IMR-90 (cell line): ENCODE measurements around the gene RBMS3. TPM values are rescaled to one million over a fixed set of nuclear protein-coding genes. Genes with fewer than 3 reads are reported as not detected.

ENCODE experiments used
- ATAC-seq: fragments of 200-7000 bp; cut with Tn5 transposase; 2 replicates; pipeline ENCODE4 v1.9.1; 2020; ENCODE audit warnings: low read depth, mild to moderate bottlenecking, moderate library complexity
- BruUV-seq: library from RNA; stranded (reverse); fragments of 400-500 nt; replicated peaks from 2 replicates; lab custom pipeline; 2021; lab: Mats Ljungman, UMichigan
- CTCF ChIA-PET: fragments of 300-600 bp; formaldehyde crosslinking; extraction: SDS; loops from one replicate; lab custom pipeline; 2021; ENCODE audit warnings: antibody characterized with exemption; lab: Yijun Ruan, JAX
- POLR2A ChIA-PET: fragments of 300-600 bp; sonication (Branson Sonifier 250); formaldehyde crosslinking; loops from one replicate; lab custom pipeline; 2022; ENCODE audit warnings: antibody characterized with exemption; ENCODE audit not compliant: unreplicated experiment; lab: Charles Lee
- DNase-seq: peaks from one replicate; pipeline ENCODE4 v3.0.0; 2013
- H2AFZ ChIP-seq: replicated peaks from 2 replicates; pipeline ENCODE3; 2013; ENCODE audit warnings: low read length, mild to moderate bottlenecking; ENCODE audit not compliant: poor library complexity
- H2AK5ac ChIP-seq: 2 replicates; pipeline ENCODE4 v1.6.1; 2013; ENCODE audit warnings: low read depth, low read length, inconsistent platforms
- H2AK9ac ChIP-seq: replicated peaks from 2 replicates; pipeline ENCODE3; 2013; ENCODE audit warnings: mild to moderate bottlenecking, low read depth, low read length, moderate library complexity; ENCODE audit not compliant: poor library complexity
- H2BK120ac ChIP-seq: 2 replicates; pipeline ENCODE4 v1.6.1; 2013; ENCODE audit warnings: low read depth, low read length, inconsistent platforms
- H2BK15ac ChIP-seq: 3 replicates; pipeline ENCODE4 v1.6.1; 2013; ENCODE audit warnings: low read depth, low read length, inconsistent platforms
- H2BK20ac ChIP-seq: 2 replicates; pipeline ENCODE4 v1.6.1; 2013; ENCODE audit warnings: low read depth, mild to moderate bottlenecking, inconsistent platforms, low read length, moderate library complexity
- H2BK5ac ChIP-seq: 2 replicates; pipeline ENCODE4 v1.6.1; 2013; ENCODE audit warnings: mild to moderate bottlenecking, low read depth, low read length, inconsistent platforms; ENCODE audit not compliant: poor library complexity, severe bottlenecking
- H3K14ac ChIP-seq: replicated peaks from 2 replicates; pipeline ENCODE4 v1.6.1; 2013; ENCODE audit warnings: low read depth, low read length, inconsistent platforms
- H3K18ac ChIP-seq: 2 replicates; pipeline ENCODE4 v1.6.1; 2013; ENCODE audit warnings: low read depth, low read length, control low read depth
- H3K23ac ChIP-seq: 2 replicates; pipeline ENCODE4 v1.6.1; 2013; ENCODE audit warnings: low read depth, low read length, inconsistent platforms
- H3K27ac ChIP-seq: 2 replicates; pipeline ENCODE4 v1.5.1; 2013; ENCODE audit warnings: mild to moderate bottlenecking, control low read depth, low read length; ENCODE audit not compliant: insufficient read depth
- H3K27me3 ChIP-seq: 2 replicates; pipeline ENCODE4 v1.6.1; 2013; ENCODE audit warnings: low read length; ENCODE audit not compliant: control insufficient read depth, insufficient read depth
- H3K36me3 ChIP-seq: 2 replicates; pipeline ENCODE4 v1.6.1; 2013; ENCODE audit warnings: low read length, mixed read lengths; ENCODE audit not compliant: control insufficient read depth, insufficient read depth
- H3K4ac ChIP-seq: 2 replicates; pipeline ENCODE4 v1.6.1; 2013; ENCODE audit warnings: low read depth, low read length, inconsistent platforms
- H3K4me1 ChIP-seq: 2 replicates; pipeline ENCODE4 v1.6.1; 2013; ENCODE audit warnings: low read length, mixed read lengths; ENCODE audit not compliant: control insufficient read depth, insufficient read depth
- H3K4me2 ChIP-seq: 2 replicates; pipeline ENCODE4 v1.6.1; 2013; ENCODE audit warnings: low read depth, mild to moderate bottlenecking, control low read depth, low read length, moderate library complexity
- H3K4me3 ChIP-seq: 2 replicates; pipeline ENCODE4 v1.5.1; 2013; ENCODE audit warnings: low read depth, mild to moderate bottlenecking, control low read depth, low read length, moderate library complexity; ENCODE audit not compliant: insufficient read depth
- H3K56ac ChIP-seq: 2 replicates; pipeline ENCODE4 v1.6.1; 2013; ENCODE audit warnings: low read length, inconsistent platforms; ENCODE audit not compliant: insufficient read depth; ENCODE audit errors: extremely low read depth
- H3K79me1 ChIP-seq, 2 experiments: 2 replicates each; pipeline ENCODE4 v1.6.1; 2013; ENCODE audit warnings: low read length in 2 of 2, inconsistent platforms in 1 of 2, low read depth in 1 of 2
- H3K9ac ChIP-seq: 2 replicates; pipeline ENCODE4 v1.6.1; 2013; ENCODE audit warnings: low read depth, low read length, control low read depth
- H3K9me1 ChIP-seq: 2 replicates; pipeline ENCODE4 v1.6.1; 2013; ENCODE audit warnings: low read length, inconsistent platforms; ENCODE audit not compliant: insufficient read depth
- H3K9me3 ChIP-seq: 2 replicates; pipeline ENCODE4 v1.6.1; 2013; ENCODE audit warnings: low read length; ENCODE audit not compliant: control insufficient read depth, insufficient read depth
- H4K20me1 ChIP-seq: 2 replicates; pipeline ENCODE4 v1.6.1; 2013; ENCODE audit warnings: low read length, inconsistent platforms; ENCODE audit not compliant: insufficient read depth
- H4K5ac ChIP-seq: 2 replicates; pipeline ENCODE4 v1.6.1; 2013; ENCODE audit warnings: mild to moderate bottlenecking, low read depth, low read length, control low read depth
- H4K8ac ChIP-seq, 2 experiments: 2 replicates each; pipeline ENCODE4 v1.6.1; 2013; ENCODE audit warnings: low read depth in 2 of 2, low read length in 2 of 2, control low read depth in 1 of 2, inconsistent platforms in 1 of 2
- H4K91ac ChIP-seq: 2 replicates; pipeline ENCODE4 v1.6.1; 2013; ENCODE audit warnings: low read depth, low read length, inconsistent platforms; ENCODE audit not compliant: insufficient read depth
- NFE2L2 ChIP-seq: fragments of 150-350 bp; IDR thresholded peaks from 2 replicates; pipeline ENCODE4 v1.6.1; 2016; ENCODE audit warnings: low read depth, mild to moderate bottlenecking, low read length
- WGBS, 2 experiments: methylation state at CpG; one replicate each; pipeline versions ENCODE4 v1.1.5 to v1.1.7; 2013; ENCODE audit warnings: missing lambda C conversion rate in 2 of 2; ENCODE audit not compliant: insufficient read length in 1 of 2; ENCODE audit errors: extremely low coverage in 2 of 2; 5-methylcytosine and 5-hydroxymethylcytosine counted together
- dilution Hi-C: fragments of 300-500 bp; cut with HindIII; formaldehyde crosslinking; loops from one replicate; pipeline ENCODE4 v1.14.3; 2018; ENCODE audit warnings: low sequenced_read_pairs; ENCODE audit not compliant: unreplicated experiment
- in situ Hi-C: fragments of 300-500 bp; cut with MboI; formaldehyde crosslinking; loops from 3 replicates; pipeline ENCODE4 v1.14.3; 2019; ENCODE audit warnings: low sequenced_read_pairs, inconsistent platforms, mixed read lengths
- intact Hi-C: fragments of 100-400 bp; cut with micrococcal nuclease; formaldehyde crosslinking; loops from 2 replicates; pipeline ENCODE4 v1.10.0; 2022
- polyA plus RNA-seq, 3 experiments: library from polyadenylated mRNA; depleted of rRNA; stranded (reverse); fragments of >200 nt; gene quantifications; 2 replicates each; pipeline ENCODE4 v1.2.3, GENCODE V29; 2012; ENCODE audit warnings: low replicate concordance in 1 of 3
- total RNA-seq: library from RNA; depleted of rRNA; stranded (reverse); fragments of >200 nt; gene quantifications from 2 replicates; pipeline ENCODE4 v1.2.3, GENCODE V29; 2012

The RBMS3 gene
- total and polyA plus RNA-seq, 2 of the 4 experiments (the other 2 are of a cell fraction) = 15.2 to 127 TPM

DNA sequence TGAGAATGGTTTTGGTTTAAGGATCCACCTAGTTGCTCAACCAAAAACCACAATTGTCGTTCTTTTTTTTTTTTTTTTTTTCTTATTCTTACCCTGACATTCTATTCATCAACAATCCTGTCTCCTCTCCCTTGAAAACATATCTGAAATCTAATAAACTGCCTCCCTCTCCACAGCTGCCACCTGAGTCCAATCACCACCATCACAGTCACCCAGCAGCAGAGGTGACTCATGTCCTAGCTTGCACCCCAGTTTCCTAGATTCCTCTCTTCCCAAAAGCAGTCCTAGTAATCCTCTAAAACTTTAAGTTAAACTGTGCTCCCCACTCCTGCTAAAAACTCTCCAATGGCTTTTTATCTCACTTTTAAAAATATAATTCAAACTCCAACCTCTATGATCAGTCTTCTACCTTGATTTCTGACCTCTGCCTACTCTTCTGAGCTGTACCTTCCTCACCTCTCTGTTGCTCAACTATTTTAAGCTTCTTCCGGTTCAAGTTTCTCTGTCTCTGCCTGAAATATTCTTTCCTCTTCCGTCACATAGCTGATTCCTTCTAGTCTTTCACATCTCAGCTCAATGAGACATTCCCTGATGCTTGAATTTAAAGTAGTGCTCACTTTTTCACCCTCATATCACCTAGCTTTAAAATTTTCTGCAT is 33.7 kb upstream of the RBMS3 start:
- H3K56ac ChIP-seq = no peak overlapping the region
- no peak overlapping the region for H2BK120ac ChIP-seq
- H3K79me1 ChIP-seq = no peaks in the 10 kb centered on the region
- H3K9me3 ChIP-seq = no peaks in the 10 kb centered on the region
- H3K27ac ChIP-seq = no peak overlapping the region
- H2BK5ac ChIP-seq = no peak overlapping the region
- BruUV-seq = no TSS peak
- H2AFZ ChIP-seq = no peak overlapping the region
- no peak overlapping the region for H2BK15ac ChIP-seq
- no peak overlapping the region for H3K18ac ChIP-seq
- no peak overlapping the region for H3K9ac ChIP-seq
- no peak overlapping the region for H3K4ac ChIP-seq
- H2BK20ac ChIP-seq = no peak overlapping the region
- ChIA-PET POLR2A (no interaction called here), CTCF (no interaction called here)
- H2AK9ac ChIP-seq = no peak overlapping the region
- 80% methylated on average over 1 of the region's 3 CpGs; no CpG with 5 or more reads in 1 of the 2 experiments for WGBS, 2 experiments
- no peak overlapping the region for H2AK5ac ChIP-seq
- no peak for TF ChIP-seq NFE2L2
- H3K4me1 ChIP-seq = no peaks in the 10 kb centered on the region
- H4K5ac ChIP-seq = no peak overlapping the region
- no peaks in the 10 kb centered on the region for H3K27me3 ChIP-seq
- no peaks in the 10 kb centered on the region for H4K20me1 ChIP-seq
- intact Hi-C loops (no loop called here), dilution Hi-C loops (no loop called here), in situ Hi-C loops (no loop called here)
- no peak overlapping the region for H3K4me2 ChIP-seq
- no peaks in the 10 kb centered on the region for H3K9me1 ChIP-seq
- no peak overlapping the region for H3K23ac ChIP-seq
- H3K14ac ChIP-seq = 0 out of 2 replicates have a peak overlapping the region, but pooled peaks have one; percentile 52
- DNase-seq (no peak), ATAC-seq (no peak)
- H4K91ac ChIP-seq = no peak overlapping the region
- no peaks in the 10 kb centered on the region for H3K36me3 ChIP-seq
- no peak overlapping the region for H3K4me3 ChIP-seq
- no peak overlapping the region for H4K8ac ChIP-seq
